Epithelial cell of esophagus (primary cell): Measurements from ENCODE around the gene SEPTIN5.

Experiments
- DNase-seq: peaks from one replicate; pipeline ENCODE4 v3.0.0; 2010; ENCODE audit warnings: low read depth
- H3K4me3 ChIP-seq: 2 replicates; pipeline ENCODE4 v1.5.1; 2011; ENCODE audit warnings: mild to moderate bottlenecking, low read length, control low read depth
- CTCF ChIP-seq: IDR thresholded peaks from 2 replicates; pipeline ENCODE4 v1.5.1; 2011; ENCODE audit warnings: low read depth, mild to moderate bottlenecking, low read length, control low read depth, inconsistent platforms; ENCODE audit not compliant: insufficient read depth; ENCODE audit errors: missing control alignments

Gene SEPTIN5

DNA sequence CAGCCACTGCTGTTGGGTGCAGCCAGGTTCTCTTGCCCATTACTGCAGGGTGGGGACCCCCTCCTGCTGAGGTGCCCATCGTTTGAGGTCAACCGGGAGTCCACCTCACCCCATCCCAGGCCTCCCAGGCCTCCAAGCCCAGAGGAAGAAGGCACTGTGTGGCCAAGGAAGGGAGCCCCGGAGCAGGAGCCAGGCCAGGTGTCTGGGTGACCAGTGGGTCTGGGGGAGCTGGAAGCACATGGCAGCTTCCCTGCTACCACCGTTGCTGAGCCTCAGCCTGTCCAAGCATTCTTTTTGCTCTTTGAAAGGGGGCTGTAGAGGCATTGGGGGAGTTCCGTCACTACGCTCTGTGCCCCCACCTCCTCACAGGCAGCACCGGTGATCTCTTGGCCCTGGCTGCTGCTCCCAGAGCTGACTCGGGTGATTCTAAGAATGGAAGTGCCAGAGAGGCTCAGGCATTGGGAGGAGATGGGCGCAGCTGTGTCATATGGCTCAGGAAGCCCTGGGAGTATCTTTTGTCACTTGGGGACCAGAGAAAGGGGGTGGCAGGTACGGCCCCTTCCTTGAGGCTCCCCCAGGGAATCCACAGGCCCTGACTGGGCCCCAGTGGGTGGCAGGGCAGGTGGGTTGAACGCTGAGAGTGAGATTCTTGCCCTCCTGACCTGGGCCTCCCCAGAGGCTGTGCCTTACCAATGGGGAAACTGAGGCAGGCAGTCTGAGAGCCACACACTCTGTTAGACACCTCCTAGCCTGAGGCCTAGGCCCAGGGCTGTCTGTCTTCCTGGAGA is 1.9 kb downstream of the SEPTIN5 start:
- no peak for TF ChIP-seq CTCF
- DNase-seq, result no peak
- no peak overlapping the region for H3K4me3 ChIP-seq

DNA sequence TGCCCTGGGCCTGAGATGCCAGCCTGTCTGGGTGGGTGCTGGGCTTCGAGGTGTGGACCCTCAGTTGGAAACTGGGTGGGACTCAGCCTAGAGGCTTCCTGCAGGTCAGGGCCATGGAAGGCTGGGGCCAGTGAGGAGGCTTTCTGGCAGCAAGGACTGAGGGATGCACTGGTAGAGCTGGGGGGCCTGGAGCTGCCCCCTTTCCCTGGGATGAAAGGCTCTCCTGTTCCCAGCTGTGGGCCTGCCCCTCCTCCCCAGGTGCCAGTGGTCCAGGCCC is 2.5 kb downstream of the SEPTIN5 start:
- H3K4me3 ChIP-seq, result no peak overlapping the region
- TF ChIP-seq CTCF, result no peak
- no peak for DNase-seq

GRCh38 chr22:19717181-19717580 is 2.9 kb downstream of the SEPTIN5 start:
- no peak for TF ChIP-seq CTCF
- DNase-seq, result no peak
- no peak overlapping the region for H3K4me3 ChIP-seq

DNA sequence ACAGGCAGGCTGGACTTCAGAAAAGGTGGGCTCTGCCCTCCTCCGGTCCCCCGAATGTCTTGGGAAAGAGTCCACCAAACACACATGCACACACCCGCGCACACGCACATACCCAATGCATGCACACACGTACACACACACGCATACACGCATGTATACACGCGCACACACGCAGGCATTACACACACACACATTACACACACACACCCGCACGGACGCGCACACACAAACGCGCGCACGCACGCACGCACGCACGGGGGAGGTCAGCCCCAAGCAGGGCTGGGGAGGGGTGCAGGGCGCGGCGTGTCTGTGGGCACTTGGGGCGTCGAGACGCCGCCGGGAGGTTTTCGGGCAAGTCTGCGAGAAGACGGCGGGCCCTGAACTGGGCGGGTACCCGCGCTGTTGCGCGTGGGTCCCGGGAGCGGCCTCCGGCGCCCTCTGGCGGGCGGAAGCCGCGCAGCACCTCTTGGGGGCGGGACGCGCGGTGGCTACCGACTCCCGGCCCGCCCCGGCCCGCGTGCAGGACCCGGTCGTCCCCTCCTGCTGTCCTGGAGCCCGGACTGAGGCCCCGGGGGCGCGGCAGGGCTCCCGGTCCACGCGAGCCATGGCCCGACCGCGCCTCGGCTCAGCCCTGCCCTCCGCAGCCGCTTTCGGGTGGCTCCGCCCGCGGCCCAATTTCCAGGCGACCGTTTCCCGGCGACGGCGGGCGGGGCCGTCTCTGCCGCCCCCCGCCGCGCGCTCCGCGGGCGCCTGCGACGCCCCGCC is 3.6 kb downstream of the SEPTIN5 start:
- peak; percentile 62 for DNase-seq
- TF ChIP-seq CTCF, result peak; percentile 49
- peak overlapping the region; percentile 40 for H3K4me3 ChIP-seq

- DNase-seq, result no peak
- TF ChIP-seq CTCF, result no peak
- H3K4me3 ChIP-seq, result peak overlapping the region; percentile 40
Observed at GRCh38 chr22:19718456-19719049, 4.2 kb downstream of the SEPTIN5 start.

DNA sequence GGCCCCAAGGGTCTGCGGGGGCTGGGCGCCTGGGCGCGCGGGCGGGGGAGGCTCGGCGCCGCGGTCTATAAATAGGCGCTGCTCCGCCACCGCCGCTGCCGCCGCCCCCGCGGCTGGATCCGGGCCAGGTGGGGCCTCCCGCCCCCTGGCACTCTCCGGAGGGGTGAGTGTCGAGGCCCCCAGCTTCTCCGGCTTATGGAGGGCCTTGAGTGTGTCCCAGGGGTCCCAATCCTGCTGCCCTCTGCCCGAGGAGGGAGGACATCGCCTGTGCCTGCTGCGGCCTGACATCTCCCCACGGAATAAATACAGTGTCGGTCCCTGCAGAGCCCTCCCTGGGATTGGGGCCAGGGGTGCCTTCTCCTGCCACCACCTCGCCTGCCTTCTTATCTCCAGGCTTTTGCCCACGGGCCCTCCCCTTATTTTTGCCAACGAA is 4.8 kb downstream of the SEPTIN5 start:
- DNase-seq, result no peak

More for the DNA sequence above, 4.8 kb downstream of the SEPTIN5 start:
- no peak for TF ChIP-seq CTCF
- H3K4me3 ChIP-seq, result no peak overlapping the region
